Trophoblast cell (in vitro differentiated cells and primary cell): ENCODE measurements around the gene MINDY4B.

Experiments
- DNase-seq, 2 donors: peaks; one replicate each; pipeline ENCODE4 v3.0.0-alpha.2; 2016
- H2AFZ ChIP-seq: 2 replicates; pipeline ENCODE4 v1.6.1; 2013; ENCODE audit warnings: low read length, moderate library complexity, mild to moderate bottlenecking; ENCODE audit not compliant: insufficient read depth, poor library complexity
- H2AK5ac ChIP-seq: 2 replicates; pipeline ENCODE4 v1.6.1; 2013; ENCODE audit warnings: mild to moderate bottlenecking, low read length
- H2BK120ac ChIP-seq: 2 replicates; pipeline ENCODE4 v1.6.1; 2013; ENCODE audit warnings: low read length, mild to moderate bottlenecking, moderate library complexity; ENCODE audit not compliant: insufficient read depth, poor library complexity
- H2BK12ac ChIP-seq: 2 replicates; pipeline ENCODE4 v1.6.1; 2013; ENCODE audit warnings: mild to moderate bottlenecking, low read length, moderate library complexity
- H2BK5ac ChIP-seq: 2 replicates; pipeline ENCODE4 v1.6.1; 2013; ENCODE audit warnings: low read length, low read depth, moderate library complexity, mild to moderate bottlenecking; ENCODE audit not compliant: poor library complexity
- H3K14ac ChIP-seq: 2 replicates; pipeline ENCODE4 v1.6.1; 2013; ENCODE audit warnings: mild to moderate bottlenecking, low read length
- H3K18ac ChIP-seq: 2 replicates; pipeline ENCODE4 v1.6.1; 2013; ENCODE audit warnings: mild to moderate bottlenecking, low read length
- H3K23ac ChIP-seq: 2 replicates; pipeline ENCODE4 v1.6.1; 2013; ENCODE audit warnings: low read length
- H3K27ac ChIP-seq: 2 replicates; pipeline ENCODE4 v1.5.1; 2013; ENCODE audit warnings: low read depth, mild to moderate bottlenecking, inconsistent platforms, low read length, moderate library complexity
- H3K27me3 ChIP-seq: 2 replicates; pipeline ENCODE4 v1.6.1; 2013; ENCODE audit warnings: inconsistent platforms, mild to moderate bottlenecking, low read length, moderate library complexity; ENCODE audit not compliant: insufficient read depth
- H3K36me3 ChIP-seq, 2 experiments: 1 replicate in 1 of 2; 2 replicates in 1 of 2; pipeline ENCODE4 v1.6.1; 2013; ENCODE audit warnings: low read length in 2 of 2, mild to moderate bottlenecking in 2 of 2, moderate library complexity in 1 of 2; ENCODE audit not compliant: insufficient read depth in 2 of 2, control insufficient read depth in 1 of 2
- H3K4ac ChIP-seq: 2 replicates; pipeline ENCODE4 v1.6.1; 2013; ENCODE audit warnings: low read depth, mild to moderate bottlenecking, low read length, moderate library complexity
- H3K4me1 ChIP-seq, 2 experiments: 1 replicate in 1 of 2; 2 replicates in 1 of 2; pipeline ENCODE4 v1.6.1; 2013; ENCODE audit warnings: low read length in 2 of 2, mild to moderate bottlenecking in 2 of 2, moderate library complexity in 1 of 2; ENCODE audit not compliant: insufficient read depth in 2 of 2, control insufficient read depth in 1 of 2
- H3K4me2 ChIP-seq: 2 replicates; pipeline ENCODE4 v1.6.1; 2013; ENCODE audit warnings: inconsistent platforms, mild to moderate bottlenecking, low read length, moderate library complexity
- H3K4me3 ChIP-seq: 2 replicates; pipeline ENCODE4 v1.5.1; 2013; ENCODE audit warnings: mild to moderate bottlenecking, low read depth, low read length, inconsistent platforms
- H3K79me1 ChIP-seq: one replicate; pipeline ENCODE4 v1.6.1; 2013; ENCODE audit warnings: low read length
- H3K79me2 ChIP-seq: 2 replicates; pipeline ENCODE4 v1.6.1; 2013; ENCODE audit warnings: low read length, mild to moderate bottlenecking; ENCODE audit not compliant: control insufficient read depth, insufficient read depth, poor library complexity
- H3K9ac ChIP-seq: 2 replicates; pipeline ENCODE4 v1.6.1; 2013; ENCODE audit warnings: mild to moderate bottlenecking, low read length
- H3K9me3 ChIP-seq: 2 replicates; pipeline ENCODE4 v1.6.1; 2013; ENCODE audit warnings: low read depth, mild to moderate bottlenecking, control low read depth, inconsistent platforms, low read length; ENCODE audit not compliant: insufficient read depth
- H4K12ac ChIP-seq: 2 replicates; pipeline ENCODE4 v1.6.1; 2013; ENCODE audit warnings: low read depth, mild to moderate bottlenecking, low read length, moderate library complexity
- H4K8ac ChIP-seq: 2 replicates; pipeline ENCODE4 v1.6.1; 2013; ENCODE audit warnings: low read depth, mild to moderate bottlenecking, low read length, moderate library complexity
- H4K91ac ChIP-seq: one replicate; pipeline ENCODE4 v1.6.1; 2013; ENCODE audit warnings: low read depth, mild to moderate bottlenecking, low read length, moderate library complexity
- WGBS: extraction: QIAGEN DNeasy Blood & Tissue Kit; methylation state at CpG from one replicate; pipeline ENCODE4 v1.1.7; 2013; ENCODE audit warnings: missing lambda C conversion rate; ENCODE audit not compliant: insufficient read length, insufficient coverage; ENCODE audit errors: extremely low coverage; 5-methylcytosine and 5-hydroxymethylcytosine counted together

MINDY4B gene

GRCh38 chr3:150912501-150912900 lies 7.3 kb upstream of the MINDY4B start:
- H3K79me1 ChIP-seq = no peaks in the 10 kb centered on the region
- DNase-seq = peak in 1 of 2 donors; percentile 11
- no peak overlapping the region for H2AK5ac ChIP-seq
- H3K14ac ChIP-seq = no peak overlapping the region
- H3K18ac ChIP-seq = no peak overlapping the region
- H3K9me3 ChIP-seq = no peaks in the 10 kb centered on the region
- no peak overlapping the region for H2BK12ac ChIP-seq
- H2BK120ac ChIP-seq = no peak overlapping the region
- no peak overlapping the region for H4K12ac ChIP-seq
- no peaks in the 10 kb centered on the region for H3K27me3 ChIP-seq
- H3K36me3 ChIP-seq = no peaks in the 10 kb centered on the region
- H3K9ac ChIP-seq = no peak overlapping the region
- no peaks in the 10 kb centered on the region for H3K79me2 ChIP-seq
- no peak overlapping the region for H3K27ac ChIP-seq
- H3K4ac ChIP-seq = no peak overlapping the region
- no peak overlapping the region for H2AFZ ChIP-seq
- no CpG with 5 or more reads among the region's 3 CpGs for WGBS
- H3K4me1 ChIP-seq = no peaks in the 10 kb centered on the region
- H3K23ac ChIP-seq = no peak overlapping the region
- H3K4me2 ChIP-seq = no peak overlapping the region
- H3K4me3 ChIP-seq = no peak overlapping the region
- no peak overlapping the region for H2BK5ac ChIP-seq
- H4K8ac ChIP-seq = no peak overlapping the region
- H4K91ac ChIP-seq = no peak overlapping the region

DNA sequence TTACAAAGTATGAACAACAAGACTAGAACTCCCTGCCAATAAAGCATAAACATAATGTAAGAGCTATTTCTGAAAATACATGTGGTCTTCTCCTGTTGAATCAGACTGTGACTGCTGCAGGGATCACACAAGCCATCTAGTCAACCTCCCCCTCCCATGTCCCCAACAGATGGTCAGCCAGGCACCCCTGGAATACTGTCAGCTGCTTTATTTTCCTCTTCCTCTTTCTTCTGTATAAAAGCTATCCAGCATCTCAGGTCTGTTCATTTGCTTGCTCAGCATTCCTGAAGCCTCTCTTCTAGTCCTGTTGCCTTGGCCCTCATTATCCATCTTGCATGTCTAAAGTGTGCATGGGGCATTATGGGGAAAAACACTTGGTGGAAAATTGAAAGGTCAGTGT lies 6.5 kb upstream of the MINDY4B start:
- Histone ChIP-seq H4K91ac (no peak overlapping the region), H4K12ac (no peak overlapping the region), H3K23ac (no peak overlapping the region), H3K4me3 (no peak overlapping the region), H2AFZ (no peak overlapping the region), H3K79me1 (no peaks in the 10 kb centered on the region), H3K4ac (no peak overlapping the region), H3K9ac (no peak overlapping the region), H3K4me2 (no peak overlapping the region), H4K8ac (no peak overlapping the region), H3K14ac (no peak overlapping the region), H3K27me3 (no peaks in the 10 kb centered on the region), H3K79me2 (no peaks in the 10 kb centered on the region), H2BK5ac (no peak overlapping the region), H2AK5ac (no peak overlapping the region), H3K9me3 (no peaks in the 10 kb centered on the region), H2BK120ac (no peak overlapping the region), H3K18ac (no peak overlapping the region), H3K36me3 (no peaks in the 10 kb centered on the region), H3K4me1 (no peaks in the 10 kb centered on the region), H3K27ac (no peak overlapping the region), H2BK12ac (no peak overlapping the region)
- no peak for DNase-seq

- Histone ChIP-seq H3K4me1 (no peaks in the 10 kb centered on the region), H3K14ac (no peak overlapping the region), H3K79me1 (no peaks in the 10 kb centered on the region), H4K8ac (no peak overlapping the region), H3K9ac (no peak overlapping the region), H3K4me3 (no peak overlapping the region), H2AK5ac (no peak overlapping the region), H3K36me3 (no peaks in the 10 kb centered on the region), H4K12ac (no peak overlapping the region), H4K91ac (no peak overlapping the region), H3K23ac (no peak overlapping the region), H3K27me3 (no peaks in the 10 kb centered on the region), H3K4me2 (no peak overlapping the region), H3K4ac (no peak overlapping the region), H3K18ac (no peak overlapping the region), H2BK12ac (no peak overlapping the region), H3K79me2 (no peaks in the 10 kb centered on the region), H2BK120ac (no peak overlapping the region), H3K27ac (no peak overlapping the region), H2AFZ (no peak overlapping the region), H2BK5ac (no peak overlapping the region), H3K9me3 (no peaks in the 10 kb centered on the region)
- DNase-seq = no peak
- no CpG with 5 or more reads among the region's 1 CpG for WGBS
Measured at GRCh38 chr3:150906461-150906860, 1.2 kb upstream of the MINDY4B start.

GRCh38 chr3:150905746-150906145 lies 507 bp upstream of the MINDY4B start:
- Histone ChIP-seq H4K8ac (no peak overlapping the region), H4K91ac (no peak overlapping the region), H2AK5ac (no peak overlapping the region), H3K36me3 (no peaks in the 10 kb centered on the region), H4K12ac (no peak overlapping the region), H3K4me2 (no peak overlapping the region), H2AFZ (no peak overlapping the region), H3K4me1 (no peaks in the 10 kb centered on the region), H3K79me2 (no peaks in the 10 kb centered on the region), H3K14ac (no peak overlapping the region), H3K9ac (no peak overlapping the region), H2BK120ac (no peak overlapping the region), H3K4ac (no peak overlapping the region), H3K27ac (no peak overlapping the region), H3K27me3 (no peaks in the 10 kb centered on the region), H3K9me3 (no peaks in the 10 kb centered on the region), H2BK12ac (no peak overlapping the region), H3K23ac (no peak overlapping the region), H3K18ac (no peak overlapping the region), H3K4me3 (no peak overlapping the region), H2BK5ac (no peak overlapping the region), H3K79me1 (no peaks in the 10 kb centered on the region)
- no CpG with 5 or more reads among the region's 1 CpG for WGBS
- no peak for DNase-seq
